ENCODE data around the gene TMEM8B.

DNA sequence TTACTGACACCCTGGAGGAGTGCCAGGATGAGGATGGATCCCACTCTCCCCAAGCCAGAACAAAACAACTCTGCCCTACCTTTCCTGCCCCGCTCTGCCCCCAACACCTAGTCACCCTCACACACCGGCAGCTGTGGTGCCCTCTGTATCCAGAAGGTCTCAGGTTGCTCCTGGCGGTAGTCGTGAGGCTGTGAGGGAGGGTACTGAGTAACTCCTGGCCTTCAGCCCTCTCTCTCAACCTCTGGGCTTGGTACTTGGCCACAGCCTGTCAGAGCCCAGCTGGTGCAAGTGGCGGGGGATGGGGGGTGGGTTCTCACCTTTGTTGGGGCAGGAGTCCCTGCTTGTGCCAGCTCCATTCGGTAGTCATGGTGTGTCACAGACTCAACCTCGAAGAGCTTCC is 18.9 kb upstream of the TMEM8B start:
- TF ChIP-seq NRF1 (IDR thresholded peaks at IDR 0.05; ENCODE audit: low read depth, low read length) (no peak), SMC3 (IDR thresholded peaks at IDR 0.05; ENCODE audit: low read depth, low read length) (no peak), EZH2phosphoT487 (IDR thresholded peaks at IDR 0.05; ENCODE audit: borderline replicate concordance, low read depth) (no peak), CTCF (IDR thresholded peaks at IDR 0.05) (no peak)

All from SK-N-SH (cell line).